H1 (cell line): ENCODE measurements around the gene ANKS1B. TPM values are rescaled to one million over a fixed set of nuclear protein-coding genes. Genes with fewer than 3 reads are reported as not detected.

ENCODE experiments used
- CTCF ChIA-PET: fragments of 300-600 bp; sonication (Branson Sonifier 250); formaldehyde crosslinking; loops from one replicate; lab custom pipeline; 2021; ENCODE audit not compliant: partially characterized antibody; lab: Charles Lee
- POLR2A ChIA-PET: fragments of 300-600 bp; sonication (Branson Sonifier 250); formaldehyde crosslinking; loops from one replicate; lab custom pipeline; 2021; ENCODE audit warnings: inconsistent platforms; ENCODE audit not compliant: partially characterized antibody; lab: Charles Lee
- DNase-seq, 2 experiments: peaks; one replicate each; pipeline versions ENCODE4 v3.0.0 to v3.0.0-alpha.2; 2010 to 2022; ENCODE audit warnings: low spot score in 2 of 2, low read depth in 1 of 2, mixed read lengths in 1 of 2
- FAIRE-seq: peaks from 2 replicates; lab custom pipeline; 2011; peaks lifted over from hg19 to GRCh38; lab: Jason Lieb, UNC
- H2AFZ ChIP-seq: 2 replicates; pipeline ENCODE4 v1.8.1; 2012; ENCODE audit warnings: low read length, inconsistent platforms
- H2AK5ac ChIP-seq: 2 replicates; pipeline ENCODE4 v1.6.1; 2013; ENCODE audit warnings: low read depth, low read length
- H2BK120ac ChIP-seq: replicated peaks from 2 replicates; pipeline ENCODE3; 2013; ENCODE audit warnings: low read depth, low read length, inconsistent platforms
- H2BK12ac ChIP-seq: 2 replicates; pipeline ENCODE4 v1.6.1; 2013; ENCODE audit warnings: low read depth, low read length
- H2BK15ac ChIP-seq: 2 replicates; pipeline ENCODE4 v1.6.1; 2013; ENCODE audit warnings: low read length
- H2BK20ac ChIP-seq: 2 replicates; pipeline ENCODE4 v1.6.1; 2013; ENCODE audit warnings: low read length
- H2BK5ac ChIP-seq: 2 replicates; pipeline ENCODE4 v1.6.1; 2013; ENCODE audit warnings: low read depth, low read length
- H3K14ac ChIP-seq: 2 replicates; pipeline ENCODE4 v1.6.1; 2013; ENCODE audit warnings: inconsistent platforms; ENCODE audit not compliant: insufficient read length
- H3K18ac ChIP-seq: 2 replicates; pipeline ENCODE4 v1.6.1; 2013; ENCODE audit warnings: low read length; ENCODE audit errors: extremely low read depth
- H3K23ac ChIP-seq: 2 replicates; pipeline ENCODE4 v1.6.1; 2013; ENCODE audit warnings: inconsistent platforms; ENCODE audit not compliant: insufficient read length
- H3K23me2 ChIP-seq: 2 replicates; pipeline ENCODE4 v1.6.1; 2013; ENCODE audit warnings: low read depth, low read length
- H3K27ac ChIP-seq: 2 replicates; pipeline ENCODE4 v1.6.1; 2011; ENCODE audit warnings: low read depth, low read length, inconsistent platforms
- H3K27me3 ChIP-seq, 4 experiments: replicated peaks in 1 of 4; 1 replicate in 1 of 4; 2 replicates in 3 of 4; pipeline versions ENCODE4 v1.6.1 to v1.8.1; 2011 to 2013; ENCODE audit warnings: low read length in 3 of 4, mild to moderate bottlenecking in 3 of 4, inconsistent platforms in 2 of 4, mixed read lengths in 2 of 4, moderate library complexity in 1 of 4; ENCODE audit not compliant: control insufficient read depth in 3 of 4, insufficient read depth in 3 of 4; ENCODE audit errors: extremely low read depth in 1 of 4
- H3K36me3 ChIP-seq, 4 experiments: 2 replicates each; pipeline versions ENCODE4 v1.6.1 to v1.8.1; 2011 to 2013; ENCODE audit warnings: mild to moderate bottlenecking in 4 of 4, low read length in 3 of 4, moderate library complexity in 2 of 4, control low read depth in 1 of 4, inconsistent platforms in 1 of 4; ENCODE audit not compliant: insufficient read depth in 4 of 4, control insufficient read depth in 2 of 4
- H3K4ac ChIP-seq: replicated peaks from 2 replicates; pipeline ENCODE3; 2013; ENCODE audit warnings: low read length, low read depth, mixed read lengths, inconsistent platforms; ENCODE audit not compliant: insufficient read length
- H3K4me1 ChIP-seq, 4 experiments: replicated peaks in 1 of 4; 1 replicate in 1 of 4; 2 replicates in 3 of 4; pipeline versions ENCODE4 v1.6.1 to v1.8.1; 2011 to 2013; ENCODE audit warnings: low read length in 3 of 4, inconsistent platforms in 2 of 4, mixed read lengths in 1 of 4; ENCODE audit not compliant: insufficient read depth in 4 of 4, control insufficient read depth in 3 of 4
- H3K4me2 ChIP-seq, 2 experiments: 2 replicates each; pipeline versions ENCODE4 v1.6.1 to v1.8.1; 2011 to 2013; ENCODE audit warnings: low read depth in 2 of 2, low read length in 2 of 2, control low read depth in 1 of 2, inconsistent platforms in 1 of 2, mild to moderate bottlenecking in 1 of 2; ENCODE audit not compliant: insufficient read depth in 1 of 2
- H3K4me3 ChIP-seq, 4 experiments: fragments of 200-600, 300-600 bp in 1 of 4; sonication (generic), shearing (Covaris generic), sonication (Bioruptor Twin) in 1 of 4; 2 replicates each; pipeline versions ENCODE4 v1.5.1 to v1.8.1; 2011 to 2016; ENCODE audit warnings: low read length in 4 of 4, low read depth in 3 of 4, control low read depth in 2 of 4, inconsistent platforms in 2 of 4, mild to moderate bottlenecking in 2 of 4, mixed read lengths in 1 of 4, moderate library complexity in 1 of 4; ENCODE audit not compliant: insufficient read depth in 2 of 4; ENCODE audit errors: extremely low read depth in 1 of 4
- H3K56ac ChIP-seq: replicated peaks from 2 replicates; pipeline ENCODE3; 2013; ENCODE audit warnings: low read depth, mild to moderate bottlenecking, mixed read lengths, low read length, inconsistent platforms; ENCODE audit not compliant: insufficient read length
- H3K79me1 ChIP-seq: 2 replicates; pipeline ENCODE4 v1.6.1; 2013; ENCODE audit warnings: low read depth, low read length, control low read depth
- H3K79me2 ChIP-seq, 2 experiments: 2 replicates each; pipeline versions ENCODE4 v1.6.1 to v1.8.1; 2012 to 2013; ENCODE audit warnings: low read length in 2 of 2, mild to moderate bottlenecking in 2 of 2, inconsistent platforms in 1 of 2; ENCODE audit not compliant: insufficient read depth in 2 of 2, control insufficient read depth in 1 of 2
- H3K9ac ChIP-seq, 4 experiments: replicated peaks in 1 of 4; 1 replicate in 1 of 4; 2 replicates in 3 of 4; pipeline versions ENCODE4 v1.6.1 to v1.8.1; 2011 to 2013; ENCODE audit warnings: low read depth in 3 of 4, low read length in 3 of 4, control low read depth in 2 of 4, mild to moderate bottlenecking in 2 of 4, moderate library complexity in 2 of 4, inconsistent platforms in 1 of 4; ENCODE audit errors: extremely low read depth in 1 of 4
- H3K9me3 ChIP-seq, 2 experiments: 2 replicates each; pipeline versions ENCODE4 v1.6.1 to v1.8.1; 2012 to 2013; ENCODE audit warnings: mild to moderate bottlenecking in 2 of 2, moderate library complexity in 2 of 2, control low read depth in 1 of 2, inconsistent platforms in 1 of 2, low read depth in 1 of 2, low read length in 1 of 2, mixed read lengths in 1 of 2; ENCODE audit not compliant: insufficient read depth in 2 of 2
- H4K20me1 ChIP-seq, 2 experiments: replicated peaks in 1 of 2; 2 replicates each; pipeline versions ENCODE3 to v1.8.1; 2011 to 2013; ENCODE audit warnings: inconsistent platforms in 2 of 2, low read length in 2 of 2, mild to moderate bottlenecking in 1 of 2; ENCODE audit not compliant: insufficient read depth in 2 of 2, control insufficient read depth in 1 of 2
- H4K5ac ChIP-seq: 2 replicates; pipeline ENCODE4 v1.6.1; 2013; ENCODE audit warnings: low read length, low read depth, mixed read lengths, inconsistent platforms; ENCODE audit not compliant: insufficient read length
- H4K8ac ChIP-seq: 2 replicates; pipeline ENCODE4 v1.8.0; 2013; ENCODE audit warnings: mild to moderate bottlenecking, moderate library complexity, low read length, inconsistent platforms; ENCODE audit not compliant: insufficient read depth; ENCODE audit errors: extremely low read depth
- H4K91ac ChIP-seq: replicated peaks from 2 replicates; pipeline ENCODE3; 2013; ENCODE audit warnings: low read length, mixed read lengths, inconsistent platforms; ENCODE audit not compliant: insufficient read length
- FOSL1 ChIP-seq: IDR thresholded peaks from 2 replicates; pipeline ENCODE4 v1.6.1; 2011; ENCODE audit warnings: mild to moderate bottlenecking, low read depth, low read length, moderate library complexity; ENCODE audit not compliant: insufficient read depth
- RFX5 ChIP-seq: IDR thresholded peaks from 2 replicates; pipeline ENCODE4 v1.6.1; 2011; ENCODE audit warnings: low read depth, low read length, improper control_type of control experiment, borderline replicate concordance
- WGBS, 2 experiments: shearing (Covaris generic) in 1 of 2; methylation state at CpG; one replicate each; pipeline versions ENCODE4 v1.1.6 to v1.1.7; 2013 to 2015; ENCODE audit warnings: low lambda C conversion rate in 2 of 2, mixed read lengths in 2 of 2, inconsistent platforms in 1 of 2, low coverage in 1 of 2, missing lambda C conversion rate in 1 of 2; ENCODE audit not compliant: insufficient replicate concordance in 2 of 2, insufficient coverage in 1 of 2, insufficient read length in 1 of 2; ENCODE audit errors: extremely low coverage in 1 of 2, missing lambda C conversion rate in 1 of 2; 5-methylcytosine and 5-hydroxymethylcytosine counted together
- polyA plus RNA-seq, 7 experiments: library from polyadenylated mRNA; depleted of rRNA in 3 of 7; stranded (reverse) in 5 of 7; unstranded in 2 of 7; fragments of >200 nt in 5 of 7; fragments of 200-250 nt in 2 of 7; gene quantifications; 1 replicate in 5 of 7; 2 replicates in 1 of 7; 4 replicates in 1 of 7; pipeline versions ENCODE4 v1.2.1 to v1.2.3, GENCODE V29; 2011 to 2013; ENCODE audit warnings: missing spikeins in 2 of 7, mixed read lengths in 2 of 7
- total RNA-seq: library from RNA; stranded (reverse); fragmentation: NEBNext Ultra II Directional; extraction: Animal tissue kit (Norgen Biotek cat#: 25700); gene quantifications from 2 replicates; pipeline ENCODE4 v1.2.1, GENCODE V29; 2021

Gene ANKS1B
- total and polyA plus RNA-seq, 2 of the 8 experiments (the other 6 are each of a cell fraction or from before 2014, with no cell fraction given): 2.7 to 6.1 TPM

GRCh38 chr12:99271071-99271470 is 713.7 kb downstream of the ANKS1B start:
- Histone ChIP-seq H2AK5ac (no peak overlapping the region), H2BK15ac (no peak overlapping the region), H3K36me3 (no peaks in the 10 kb centered on the region), H3K27ac (no peak overlapping the region), H3K4me3 (no peak overlapping the region), H4K8ac (no peak overlapping the region), H3K79me1 (no peaks in the 10 kb centered on the region), H3K14ac (no peak overlapping the region), H2AFZ (no peak overlapping the region), H4K5ac (no peak overlapping the region), H3K18ac (no peak overlapping the region), H4K91ac (no peak overlapping the region), H3K23ac (no peak overlapping the region), H3K9me3 (no peaks in the 10 kb centered on the region), H3K4me2 (no peak overlapping the region), H3K56ac (no peak overlapping the region), H3K4ac (no peak overlapping the region), H3K23me2 (no peaks in the 10 kb centered on the region), H3K9ac (no peak overlapping the region), H3K79me2 (no peaks in the 10 kb centered on the region), H2BK20ac (no peak overlapping the region), H2BK5ac (no peak overlapping the region), H2BK12ac (no peak overlapping the region), H3K4me1 (no peaks in the 10 kb centered on the region), H3K27me3 (no peaks in the 10 kb centered on the region), H4K20me1 (no peaks in the 10 kb centered on the region), H2BK120ac (no peak overlapping the region)
- DNase-seq: no peak
- FAIRE-seq: no peak
- POLR2A ChIA-PET: no interaction called here
- WGBS, 2 experiments: 78% methylated on average over 3 of the region's 3 CpGs; no CpG with 5 or more reads in 1 of the 2 experiments
- CTCF ChIA-PET: no interaction called here
- TF ChIP-seq RFX5 (no peak), FOSL1 (no peak)
